A673 (cell line): ENCODE measurements around the gene ACSL6. TPM values are rescaled to one million over a fixed set of nuclear protein-coding genes. Genes with fewer than 3 reads are reported as not detected.

Source experiments
- BruUV-seq: library from RNA; stranded (reverse); fragments of 400-500 nt; replicated peaks from 2 replicates; lab custom pipeline; 2021; lab: Mats Ljungman, UMichigan
- CTCF ChIA-PET: fragments of 300-600 bp; sonication (Branson Sonifier 250); formaldehyde crosslinking; loops from one replicate; lab custom pipeline; 2022; ENCODE audit warnings: antibody characterized with exemption; lab: Charles Lee
- POLR2A ChIA-PET: fragments of 300-600 bp; sonication (Branson Sonifier 250); formaldehyde crosslinking; loops from one replicate; lab custom pipeline; 2022; ENCODE audit warnings: antibody characterized with exemption; ENCODE audit not compliant: low non-redundant PET; lab: Charles Lee
- DNase-seq: peaks from one replicate; pipeline ENCODE4 v3.0.0-alpha.2; 2015; ENCODE audit warnings: low spot score
- H3K27ac ChIP-seq: fragments of 200-600 bp; sonication (generic); 2 replicates; pipeline ENCODE4 v1.5.1; 2016; ENCODE audit warnings: mixed run types, low read depth, mild to moderate bottlenecking, mixed read lengths, antibody characterized with exemption, low read length; ENCODE audit not compliant: poor library complexity, severe bottlenecking
- H3K27me3 ChIP-seq: fragments of 200-600 bp; sonication (generic); replicated peaks from 2 replicates; pipeline ENCODE4 v1.6.1; 2017; ENCODE audit warnings: mixed run types, low read depth, mild to moderate bottlenecking, mixed read lengths, antibody characterized with exemption, low read length; ENCODE audit not compliant: insufficient read depth, poor library complexity
- H3K36me3 ChIP-seq: fragments of 200-600 bp; sonication (generic); 2 replicates; pipeline ENCODE4 v1.6.1; 2016; ENCODE audit warnings: mixed run types, mild to moderate bottlenecking, mixed read lengths, antibody characterized with exemption, low read length; ENCODE audit not compliant: insufficient read depth, poor library complexity, severe bottlenecking
- H3K4me1 ChIP-seq: fragments of 200-600 bp; sonication (generic); 2 replicates; pipeline ENCODE4 v1.6.1; 2017; ENCODE audit warnings: mixed run types, mild to moderate bottlenecking, mixed read lengths, antibody characterized with exemption, low read length; ENCODE audit not compliant: insufficient read depth, poor library complexity, severe bottlenecking
- H3K4me3 ChIP-seq: fragments of 200-600 bp; sonication (generic); 2 replicates; pipeline ENCODE4 v1.5.1; 2016; ENCODE audit warnings: low read depth, mixed run types, mild to moderate bottlenecking, mixed read lengths, low read length; ENCODE audit not compliant: poor library complexity, severe bottlenecking
- H3K9me3 ChIP-seq: fragments of 200-600 bp; sonication (generic); 2 replicates; pipeline ENCODE4 v1.6.1; 2016; ENCODE audit warnings: mixed run types, low read depth, mild to moderate bottlenecking, mixed read lengths, antibody characterized with exemption, low read length; ENCODE audit not compliant: poor library complexity, severe bottlenecking
- CTCF ChIP-seq: fragments of 300-800, 200-600 bp; sonication (generic); conservative IDR thresholded peaks from 2 replicates; pipeline ENCODE4 v1.5.1; 2017; ENCODE audit warnings: low read depth, mild to moderate bottlenecking, antibody characterized with exemption, low read length, moderate library complexity, mixed read lengths
- EZH2 ChIP-seq: fragments of 200-600 bp; sonication (generic); IDR thresholded peaks from 2 replicates; pipeline ENCODE4 v1.6.1; 2017; ENCODE audit warnings: borderline replicate concordance, low read depth, mild to moderate bottlenecking, mixed read lengths, antibody characterized with exemption, low read length; ENCODE audit not compliant: poor library complexity, severe bottlenecking
- intact Hi-C: fragments of 100-400 bp; cut with micrococcal nuclease; formaldehyde crosslinking; loops from one replicate; pipeline ENCODE4 v1.10.0; 2022; ENCODE audit not compliant: unreplicated experiment
- total RNA-seq: library from RNA; stranded (reverse); gene quantifications from 2 replicates; pipeline ENCODE4 v1.2.3, GENCODE V29; 2021

The ACSL6 gene
- total RNA-seq, 1 experiment from 2014 or later: not detected

DNA sequence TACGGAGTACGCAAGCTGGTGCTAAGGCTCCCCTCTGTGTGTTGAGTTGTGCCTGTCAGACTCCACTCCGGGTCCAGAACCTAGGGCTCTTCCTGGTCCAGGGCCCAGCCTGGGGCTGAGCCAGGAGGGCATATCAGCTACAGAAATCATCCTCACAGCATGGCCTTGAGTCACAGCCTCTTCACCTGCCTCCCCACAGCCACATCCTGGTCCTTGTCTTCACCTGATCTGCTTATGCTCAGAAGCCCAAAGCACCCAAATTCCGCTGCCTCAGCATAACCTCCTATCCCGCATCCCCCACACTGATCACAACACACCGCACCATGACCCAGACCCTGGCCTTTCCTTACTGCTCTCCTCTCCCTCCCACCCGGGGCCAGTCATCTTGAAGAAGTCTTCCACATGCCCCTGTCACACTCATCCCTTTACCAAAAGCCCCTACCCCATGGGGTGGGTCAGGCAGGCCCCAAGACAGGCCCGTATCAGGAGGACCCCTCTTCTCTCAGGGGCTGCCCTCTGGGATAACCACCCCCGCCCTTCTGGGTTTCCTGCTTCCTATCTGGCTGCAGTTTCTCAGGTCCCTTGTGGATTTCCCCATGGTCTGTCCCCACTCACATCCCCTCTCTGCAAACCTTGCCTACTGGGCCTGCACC is 47.7 kb upstream of the ACSL6 start:
- Histone ChIP-seq H3K36me3 (no peaks in the 10 kb centered on the region), H3K4me1 (no peaks in the 10 kb centered on the region), H3K27ac (no peak overlapping the region), H3K9me3 (no peaks in the 10 kb centered on the region), H3K27me3 (no peaks in the 10 kb centered on the region), H3K4me3 (no peak overlapping the region)
- intact Hi-C loops: no loop called here
- BruUV-seq: no TSS peak
- no peak for DNase-seq
- TF ChIP-seq CTCF (no peak), EZH2 (no peak)
- CTCF ChIA-PET: interaction anchor here (0.8 kb wide), 1 partner anchor 621 kb away, joined by 5 read pairs; no protein-coding TSS in a partner anchor
- POLR2A ChIA-PET: no interaction called here

DNA sequence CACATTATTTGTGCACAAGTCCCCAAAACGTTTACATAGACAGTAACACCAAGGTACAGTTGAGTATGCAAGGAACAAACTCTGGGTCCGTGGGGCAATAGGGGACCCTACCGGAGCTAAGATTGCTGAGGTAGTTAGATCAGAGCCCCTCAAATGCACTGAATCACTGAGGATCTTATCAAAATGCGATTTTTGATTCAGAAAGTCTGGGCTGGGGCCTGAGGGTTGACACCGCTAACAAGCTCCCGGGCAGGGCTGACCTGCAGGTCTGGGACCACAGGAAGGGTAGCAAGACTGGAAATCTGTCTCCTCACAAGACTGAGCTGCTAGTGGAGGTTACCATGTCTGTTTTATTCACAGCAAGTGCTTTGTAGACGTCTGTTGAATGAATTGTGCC is 47.2 kb upstream of the ACSL6 start:
- H3K4me1 ChIP-seq: no peaks in the 10 kb centered on the region
- no TSS peak for BruUV-seq
- POLR2A ChIA-PET: no interaction called here
- intact Hi-C loops: no loop called here
- no peaks in the 10 kb centered on the region for H3K36me3 ChIP-seq
- TF ChIP-seq CTCF (no peak), EZH2 (no peak)
- H3K27ac ChIP-seq: no peak overlapping the region
- no peak overlapping the region for H3K4me3 ChIP-seq
- DNase-seq: no peak
- CTCF ChIA-PET: interaction anchor here (0.8 kb wide), 1 partner anchor 620 kb away, joined by 5 read pairs; no protein-coding TSS in a partner anchor
- H3K9me3 ChIP-seq: no peaks in the 10 kb centered on the region
- no peaks in the 10 kb centered on the region for H3K27me3 ChIP-seq

- H3K9me3 ChIP-seq: no peaks in the 10 kb centered on the region
- H3K36me3 ChIP-seq: no peaks in the 10 kb centered on the region
- intact Hi-C loops: no loop called here
- no TSS peak for BruUV-seq
- no peak overlapping the region for H3K27ac ChIP-seq
- H3K27me3 ChIP-seq: no peaks in the 10 kb centered on the region
- TF ChIP-seq CTCF: no peak
- no peaks in the 10 kb centered on the region for H3K4me1 ChIP-seq
- POLR2A ChIA-PET: no interaction called here
- DNase-seq: no peak
- CTCF ChIA-PET: no interaction called here
- H3K4me3 ChIP-seq: no peak overlapping the region
These were observed 46.2 kb upstream of the ACSL6 start for GRCh38 chr5:132057498-132058255.
